H1 (cell line): ENCODE measurements around the gene DAZL. TPM values are rescaled to one million over a fixed set of nuclear protein-coding genes. Genes with fewer than 3 reads are reported as not detected.

ENCODE experiments used
- CTBP2 ChIP-seq: IDR thresholded peaks from 2 replicates; pipeline ENCODE4 v1.7.0; 2011; ENCODE audit warnings: borderline replicate concordance, mild to moderate bottlenecking, moderate library complexity, mixed read lengths, low read length; ENCODE audit not compliant: insufficient read depth, insufficient read length
- SIX5 ChIP-seq: IDR thresholded peaks from 2 replicates; pipeline ENCODE4 v1.6.1; 2011; ENCODE audit warnings: mild to moderate bottlenecking, low read depth, low read length
- polyA plus RNA-seq, 7 experiments: library from polyadenylated mRNA; depleted of rRNA in 3 of 7; stranded (reverse) in 5 of 7; unstranded in 2 of 7; fragments of >200 nt in 5 of 7; fragments of 200-250 nt in 2 of 7; gene quantifications; 1 replicate in 5 of 7; 2 replicates in 1 of 7; 4 replicates in 1 of 7; pipeline versions ENCODE4 v1.2.1 to v1.2.3, GENCODE V29; 2011 to 2013; ENCODE audit warnings: missing spikeins in 2 of 7, mixed read lengths in 2 of 7
- total RNA-seq: library from RNA; stranded (reverse); fragmentation: NEBNext Ultra II Directional; extraction: Animal tissue kit (Norgen Biotek cat#: 25700); gene quantifications from 2 replicates; pipeline ENCODE4 v1.2.1, GENCODE V29; 2021
- TF ChIP-seq, protein P1 (sequence below): IDR thresholded peaks from 2 replicates; pipeline ENCODE4 v1.6.1; 2012; ENCODE audit warnings: inconsistent platforms

DAZL gene
- total and polyA plus RNA-seq, 2 of the 8 experiments (the other 6 are each of a cell fraction or from before 2014, with no cell fraction given) = 3.4 to 5.9 TPM

DNA sequence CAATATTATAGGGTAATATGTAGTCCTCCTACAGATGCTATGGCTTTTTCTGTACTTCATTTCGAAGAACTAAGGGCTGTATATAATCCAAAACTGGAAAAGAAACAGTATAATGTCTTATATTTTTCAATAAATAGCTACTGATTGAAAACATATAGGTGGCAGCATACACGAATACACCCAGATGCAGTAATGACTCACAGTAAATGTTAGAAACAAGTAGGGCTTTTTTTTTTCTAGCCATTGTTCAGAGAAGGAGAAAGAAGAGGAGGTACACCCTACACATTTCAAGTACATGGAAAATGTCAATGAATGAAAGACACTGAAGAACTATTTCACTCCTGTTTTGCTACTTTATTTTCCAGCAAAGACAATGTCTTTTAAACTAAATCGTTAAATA, 9.4 kb downstream of the DAZL start (continued):
- TF ChIP-seq CTBP2 (no peak), SIX5 (no peak)
- TF ChIP-seq, protein P1, sequence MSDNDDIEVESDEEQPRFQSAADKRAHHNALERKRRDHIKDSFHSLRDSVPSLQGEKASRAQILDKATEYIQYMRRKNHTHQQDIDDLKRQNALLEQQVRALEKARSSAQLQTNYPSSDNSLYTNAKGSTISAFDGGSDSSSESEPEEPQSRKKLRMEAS = no peak
